Activated CD4-positive, alpha-beta T cell treated with anti-CD3 and anti-CD28 coated beads for 1 hour (primary cell): Measurements from ENCODE around the gene ELOVL1.
"Not testable (repeated sequence)": the region's sequence is repeated elsewhere in the genome, so short reads cannot be mapped to it uniquely, and the experiment has no call there.

ENCODE experiments used
- DNase-seq: peaks from one replicate; pipeline ENCODE4 v3.0.0-alpha.2; 2020

The ELOVL1 gene

GRCh38 chr1:43367904-43368645 lies at the start of gene ELOVL1:
TSS of gene ELOVL1 (minus strand) at chr1:43368011. CDS start at chr1:43365609, 2,402 bp downstream.
- DNase-seq: peak; percentile 68

DNA sequence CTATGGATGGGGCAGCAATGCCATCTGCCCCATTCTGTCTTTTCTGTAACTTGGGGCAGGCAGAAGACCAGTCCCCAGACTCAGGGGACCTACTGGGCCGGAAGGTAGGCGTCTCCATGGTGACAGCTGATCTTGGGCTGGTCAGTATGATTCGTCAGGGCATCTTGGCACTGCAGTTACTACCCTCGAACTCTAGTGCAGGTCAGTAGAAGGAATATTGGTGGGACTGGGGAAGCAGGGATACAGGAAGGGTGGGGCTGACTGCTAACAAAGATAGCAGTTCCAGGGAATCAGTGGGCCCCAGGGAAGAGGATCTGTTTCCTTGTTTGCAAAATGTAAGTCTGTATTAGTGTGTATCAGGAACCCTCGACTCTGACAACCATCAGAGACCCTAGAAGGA lies 48.1 kb upstream of the ELOVL1 start:
- DNase-seq: no peak

DNA sequence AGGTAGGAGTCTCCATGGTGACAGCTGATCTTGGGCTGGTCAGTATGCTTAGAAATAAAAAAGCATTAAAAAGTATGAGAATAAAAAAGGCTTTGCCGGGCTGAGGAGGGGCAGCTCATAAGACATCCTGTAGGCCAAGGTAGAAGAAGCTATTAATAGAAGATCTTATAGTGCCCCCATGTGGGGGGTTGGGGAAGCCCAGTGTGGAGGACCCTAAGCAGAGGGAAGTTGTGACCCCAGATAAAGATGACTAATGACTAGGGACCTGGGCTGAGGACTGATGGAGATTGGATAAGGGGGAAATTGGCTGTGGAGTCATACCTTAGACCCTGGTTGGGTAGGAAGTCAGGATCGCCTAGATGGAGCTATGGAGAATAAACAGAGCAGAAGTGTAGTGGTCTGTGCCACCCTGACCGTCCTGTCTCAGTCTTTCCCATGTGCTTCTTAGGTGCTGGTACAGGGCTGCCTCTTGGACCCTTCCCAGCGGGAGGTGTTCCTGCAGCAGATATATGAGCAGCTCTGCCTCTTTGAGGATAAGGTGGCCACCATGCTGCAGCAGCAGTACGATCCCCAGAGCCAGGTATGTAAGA lies 46.9 kb upstream of the ELOVL1 start:
- DNase-seq: peak; percentile 42

- not testable (repeated sequence) for DNase-seq
These were observed 45.6 kb upstream of the ELOVL1 start for GRCh38 chr1:43413426-43413825.

GRCh38 chr1:43410571-43410970 lies 42.8 kb upstream of the ELOVL1 start:
- DNase-seq: no peak

DNA sequence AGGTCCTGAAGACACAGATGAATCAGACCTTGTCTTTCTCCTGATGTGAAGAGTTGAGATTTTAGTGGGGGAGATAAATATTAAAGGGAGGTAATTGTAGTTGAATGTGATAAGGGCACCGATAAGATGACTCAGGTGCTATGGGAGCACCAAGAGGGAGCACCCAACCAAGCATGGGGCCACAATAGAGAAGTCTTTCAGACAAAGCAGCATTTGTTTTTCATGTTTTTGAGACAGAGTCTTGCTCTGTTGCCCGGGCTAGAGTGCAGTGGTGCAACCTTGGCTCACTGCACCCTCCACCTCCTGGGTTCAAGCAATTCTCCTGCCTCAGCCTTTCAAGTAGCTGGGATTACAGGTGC lies 38.0 kb upstream of the ELOVL1 start:
- DNase-seq: no peak

GRCh38 chr1:43405219-43405875 lies 37.5 kb upstream of the ELOVL1 start:
- DNase-seq: no peak

GRCh38 chr1:43404353-43404752 lies 36.5 kb upstream of the ELOVL1 start:
- no peak for DNase-seq

GRCh38 chr1:43402089-43402865 lies 34.5 kb upstream of the ELOVL1 start:
- no peak for DNase-seq

DNA sequence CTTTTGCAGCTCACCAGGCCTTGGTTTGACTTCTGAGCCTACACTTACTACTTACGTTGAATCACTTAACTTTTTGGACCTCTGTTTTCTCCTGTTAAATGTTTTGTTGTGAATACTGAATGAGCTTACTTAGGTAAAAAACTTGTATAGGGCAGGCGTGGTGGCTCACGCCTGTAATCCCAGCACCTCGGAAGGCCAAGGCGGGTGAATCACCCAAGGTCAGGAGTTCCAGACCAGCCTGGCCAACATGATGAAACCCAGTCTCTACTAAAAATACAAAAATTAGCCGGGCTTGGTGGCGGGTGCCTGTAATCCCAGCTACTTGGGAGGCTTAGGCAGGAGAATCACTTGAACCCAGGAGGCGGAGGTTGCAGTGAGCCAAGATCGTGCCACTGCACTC lies 32.6 kb upstream of the ELOVL1 start:
- not testable (repeated sequence) for DNase-seq

DNA sequence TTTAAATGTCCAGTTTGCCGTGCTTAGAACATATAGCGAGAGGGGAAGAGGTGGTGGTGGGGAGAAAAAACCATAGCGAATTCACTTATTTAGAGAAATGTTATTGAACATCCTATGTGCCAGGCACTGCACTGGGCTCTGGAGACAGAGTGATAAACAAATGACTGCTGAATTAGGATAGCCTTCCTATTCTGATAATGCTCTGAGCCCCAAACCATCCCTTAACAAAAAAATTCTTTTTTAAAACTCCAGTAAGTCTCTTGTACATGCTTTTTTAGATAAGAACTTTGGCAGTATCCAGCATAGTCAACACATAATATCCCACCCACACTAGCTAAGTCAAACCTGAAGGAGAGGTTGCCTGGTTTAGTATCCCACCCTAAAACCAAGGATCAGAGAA lies 30.4 kb upstream of the ELOVL1 start:
- DNase-seq: no peak

GRCh38 chr1:43396059-43396458 lies 28.2 kb upstream of the ELOVL1 start:
- DNase-seq: no peak

DNA sequence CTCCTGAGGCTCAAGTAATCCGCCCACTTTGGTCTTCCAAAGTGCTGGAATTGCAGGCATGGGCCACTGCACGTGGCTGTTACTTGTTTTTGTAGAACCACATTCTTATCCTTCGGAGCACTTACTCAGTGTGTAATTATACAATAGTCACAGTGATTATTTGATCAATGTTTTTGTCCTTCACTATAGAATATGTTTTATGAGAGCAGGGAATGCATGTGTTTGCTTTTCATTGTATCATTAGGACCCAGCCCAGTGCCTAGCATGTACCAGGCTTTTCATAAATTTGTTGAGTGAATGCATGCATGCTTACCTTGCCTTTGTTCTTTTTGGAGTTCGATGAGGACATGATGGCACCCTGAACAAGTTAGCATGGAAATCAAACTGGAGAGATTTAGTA lies 27.7 kb upstream of the ELOVL1 start:
- DNase-seq: no peak

DNA sequence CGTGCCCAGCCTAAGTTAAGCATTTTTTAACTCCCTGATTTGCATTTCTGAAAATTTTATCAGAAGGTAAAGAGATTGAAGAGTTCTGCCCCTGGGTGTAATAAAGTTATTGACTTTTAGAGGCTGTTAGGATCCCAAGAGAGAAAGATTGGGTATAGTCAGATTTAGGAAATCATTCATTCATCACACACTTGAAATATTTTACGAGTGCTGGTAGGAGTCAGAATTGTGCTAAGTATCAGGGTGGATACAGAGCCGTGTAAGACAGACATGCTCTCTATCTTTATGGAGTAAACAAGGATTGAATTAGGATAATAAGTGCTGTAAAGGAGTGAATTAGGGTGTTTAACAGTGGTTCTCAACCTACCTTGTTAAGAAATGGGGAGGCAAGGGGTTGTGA lies 24.9 kb upstream of the ELOVL1 start:
- no peak for DNase-seq

- DNase-seq: peak; percentile 88
These were observed 21.8 kb upstream of the ELOVL1 start, which contains the start of the genes MED8 and SZT2 for GRCh38 chr1:43389326-43390313. TSS of gene MED8 (minus strand) at chr1:43389800. CDS start at chr1:43389764, 36 bp downstream. TSS of gene SZT2 (plus strand) at chr1:43389899. CDS start at chr1:43389969, 70 bp downstream.

DNA sequence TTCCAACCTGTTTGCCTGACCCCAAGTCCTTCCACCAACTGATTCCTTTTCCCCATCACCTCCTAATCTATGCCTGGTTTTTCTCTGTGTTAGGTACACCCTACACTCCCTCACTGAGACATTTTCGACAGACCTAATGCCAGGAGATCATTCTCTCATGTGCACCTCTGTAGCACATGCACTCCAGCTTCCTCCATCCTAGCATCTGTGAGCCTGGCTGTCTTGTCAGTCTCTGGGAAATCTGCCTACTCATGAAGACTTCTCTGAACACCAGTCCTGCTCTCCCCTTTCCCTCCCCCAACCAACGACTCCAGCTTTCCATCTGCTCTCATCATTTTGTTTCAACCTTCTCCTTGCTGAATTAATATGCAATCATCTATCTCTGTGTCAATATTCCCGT lies 20.8 kb upstream of the ELOVL1 start:
- DNase-seq: no peak

- no peak for DNase-seq
These were observed 20.3 kb upstream of the ELOVL1 start for GRCh38 chr1:43387976-43388599.

- no peak for DNase-seq
These were observed 18.9 kb upstream of the ELOVL1 start for GRCh38 chr1:43386676-43387075.

DNA sequence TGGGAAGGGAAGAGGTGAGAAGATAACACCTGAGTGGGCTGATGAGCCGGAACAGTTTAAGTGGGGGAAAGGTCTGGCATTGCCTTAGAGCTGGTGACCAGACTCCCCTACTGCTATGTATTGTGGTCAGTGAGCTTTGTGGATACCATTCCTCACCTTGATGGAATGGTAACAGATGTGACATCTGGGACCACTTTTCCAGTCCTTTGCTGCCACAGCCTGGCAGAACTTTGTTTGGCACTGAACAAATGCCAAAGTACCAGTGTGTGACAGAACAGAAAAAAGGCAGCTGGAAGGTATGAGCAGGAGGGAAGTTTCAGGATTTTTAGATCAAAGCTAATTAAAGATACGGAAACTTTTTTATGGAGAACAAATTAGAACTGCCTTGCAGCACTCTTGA lies 15.6 kb upstream of the ELOVL1 start:
- no peak for DNase-seq

DNA sequence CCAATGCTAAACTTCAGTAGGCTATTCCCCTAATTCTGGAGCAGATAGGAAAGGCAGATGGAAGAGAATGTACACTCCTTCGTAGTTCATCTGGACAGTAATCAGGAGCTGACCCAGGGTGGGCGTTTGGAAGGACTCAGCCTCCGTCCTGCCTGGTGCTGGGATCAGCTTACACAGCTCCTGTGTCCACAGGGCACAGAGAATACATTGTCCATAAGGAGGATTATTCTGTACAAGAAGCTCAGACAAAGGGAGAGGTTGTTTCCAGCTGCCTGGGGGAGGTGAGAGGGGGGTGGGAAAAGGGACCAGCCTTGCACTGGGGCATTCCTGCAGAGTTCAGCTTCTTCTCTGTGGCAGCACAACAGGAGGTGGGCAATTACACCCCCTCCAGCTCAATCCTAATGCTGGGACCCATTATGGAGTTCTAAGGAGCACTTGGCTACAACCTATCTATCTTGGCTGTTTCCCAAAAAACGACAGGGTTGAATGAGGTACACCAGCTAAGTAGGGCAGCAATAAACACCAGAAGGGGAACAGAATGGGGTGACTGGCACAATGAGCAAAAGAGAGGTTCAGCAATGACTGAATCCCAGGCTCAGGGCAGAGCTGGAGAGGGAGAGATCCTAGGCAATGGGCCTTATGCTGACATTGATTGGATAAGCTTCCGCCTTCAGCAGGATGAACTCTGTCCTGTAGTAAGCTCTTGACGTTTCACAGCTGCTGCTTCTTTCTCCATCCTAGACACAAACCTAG lies 14.4 kb upstream of the ELOVL1 start:
- DNase-seq: no peak

GRCh38 chr1:43381612-43382011 lies 13.8 kb upstream of the ELOVL1 start:
- no peak for DNase-seq
